AG04449 (cell line): ENCODE measurements around the gene ACKR3.

Source experiments
- CTCF ChIA-PET: fragments of 350-600 bp; formaldehyde crosslinking; extraction: SDS; loops from one replicate; lab custom pipeline; 2021; ENCODE audit warnings: antibody characterized with exemption; lab: Yijun Ruan, JAX
- POLR2A ChIA-PET: fragments of 400-600, 350-600 bp; formaldehyde crosslinking; extraction: SDS; loops from one replicate; lab custom pipeline; 2020; ENCODE audit warnings: antibody characterized with exemption, inconsistent platforms; lab: Yijun Ruan, JAX
- DNase-seq: peaks from one replicate; pipeline ENCODE4 v3.0.0-alpha.2; 2010; ENCODE audit warnings: low read depth, low spot score
- H3K4me3 ChIP-seq: 2 replicates; pipeline ENCODE4 v1.5.1; 2011; ENCODE audit warnings: low read depth, mild to moderate bottlenecking, control low read depth, low read length
- CTCF ChIP-seq: IDR thresholded peaks from one replicate; pipeline ENCODE4 v1.5.1; 2011; ENCODE audit warnings: mild to moderate bottlenecking, moderate library complexity, low read length, control low read depth, inconsistent platforms; ENCODE audit not compliant: insufficient read depth; ENCODE audit errors: missing control alignments

ACKR3 gene

GRCh38 chr2:236600158-236600557 is 30.5 kb downstream of the ACKR3 start:
- TF ChIP-seq CTCF, result no peak
- no peak for DNase-seq
- ChIA-PET POLR2A (no interaction called here), CTCF (interaction anchor here (0.7 kb wide), 1 partner anchor 8 kb away, joined by 3 read pairs; no protein-coding TSS in a partner anchor)
- H3K4me3 ChIP-seq, result no peak overlapping the region

GRCh38 chr2:236600892-236601291 is 31.3 kb downstream of the ACKR3 start:
- CTCF ChIA-PET, result no interaction called here
- TF ChIP-seq CTCF, result no peak
- H3K4me3 ChIP-seq, result no peak overlapping the region
- POLR2A ChIA-PET, result no interaction called here
- no peak for DNase-seq

GRCh38 chr2:236601316-236602202 is 31.9 kb downstream of the ACKR3 start:
- CTCF ChIA-PET, result no interaction called here
- POLR2A ChIA-PET, result no interaction called here

GRCh38 chr2:236602678-236603077 is 33.1 kb downstream of the ACKR3 start:
- H3K4me3 ChIP-seq, result no peak overlapping the region
- POLR2A ChIA-PET, result no interaction called here
- CTCF ChIA-PET, result interaction anchor here (1.7 kb wide), 1 partner anchor 425 kb away, joined by 4 read pairs; no protein-coding TSS in a partner anchor
- no peak for TF ChIP-seq CTCF
- DNase-seq, result no peak

More at GRCh38 chr2:236601316-236602202, 31.9 kb downstream of the ACKR3 start:
- no peak for DNase-seq
- no peak for TF ChIP-seq CTCF
- no peak overlapping the region for H3K4me3 ChIP-seq

- ChIA-PET CTCF (interaction anchor here (1.0 to 1.7 kb wide), 2 partner anchors 394 to 424 kb away, joined by 3 to 4 read pairs; no protein-coding TSS in a partner anchor), POLR2A (no interaction called here)
- TF ChIP-seq CTCF, result no peak
- no peak for DNase-seq
- H3K4me3 ChIP-seq, result no peak overlapping the region
Observed at GRCh38 chr2:236603361-236604015, 33.9 kb downstream of the ACKR3 start.

- POLR2A ChIA-PET, result no interaction called here
- no peak for TF ChIP-seq CTCF
- CTCF ChIA-PET, result interaction anchor here (1.7 kb wide), 1 partner anchor 423 kb away, joined by 4 read pairs; no protein-coding TSS in a partner anchor
- DNase-seq, result no peak
- no peak overlapping the region for H3K4me3 ChIP-seq
Observed at GRCh38 chr2:236604575-236605344, 35.1 kb downstream of the ACKR3 start.
